Measurements from ENCODE around the gene MALRD1.

Gene MALRD1

DNA sequence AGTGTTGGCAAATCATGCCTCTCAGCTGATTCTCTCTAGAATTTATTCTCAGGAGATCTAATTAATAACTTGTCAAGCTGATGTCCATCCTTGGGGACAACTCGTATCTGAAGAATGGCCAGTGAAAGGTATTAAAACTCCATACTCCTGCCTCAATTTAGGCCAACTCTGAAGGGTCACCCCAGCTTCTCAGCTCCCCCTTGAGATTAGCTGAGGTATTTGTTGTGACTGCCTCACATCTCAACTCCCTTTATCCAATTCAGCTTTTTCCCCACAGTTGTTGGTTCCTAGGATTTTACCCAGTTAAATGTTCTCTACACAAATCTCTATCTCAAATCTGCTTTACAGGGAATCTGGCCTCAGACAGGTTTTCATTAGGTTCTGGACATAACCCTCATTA is 182.4 kb downstream of the MALRD1 start:
- DNase-seq (ENCODE audit: low read depth): no peak

DNA sequence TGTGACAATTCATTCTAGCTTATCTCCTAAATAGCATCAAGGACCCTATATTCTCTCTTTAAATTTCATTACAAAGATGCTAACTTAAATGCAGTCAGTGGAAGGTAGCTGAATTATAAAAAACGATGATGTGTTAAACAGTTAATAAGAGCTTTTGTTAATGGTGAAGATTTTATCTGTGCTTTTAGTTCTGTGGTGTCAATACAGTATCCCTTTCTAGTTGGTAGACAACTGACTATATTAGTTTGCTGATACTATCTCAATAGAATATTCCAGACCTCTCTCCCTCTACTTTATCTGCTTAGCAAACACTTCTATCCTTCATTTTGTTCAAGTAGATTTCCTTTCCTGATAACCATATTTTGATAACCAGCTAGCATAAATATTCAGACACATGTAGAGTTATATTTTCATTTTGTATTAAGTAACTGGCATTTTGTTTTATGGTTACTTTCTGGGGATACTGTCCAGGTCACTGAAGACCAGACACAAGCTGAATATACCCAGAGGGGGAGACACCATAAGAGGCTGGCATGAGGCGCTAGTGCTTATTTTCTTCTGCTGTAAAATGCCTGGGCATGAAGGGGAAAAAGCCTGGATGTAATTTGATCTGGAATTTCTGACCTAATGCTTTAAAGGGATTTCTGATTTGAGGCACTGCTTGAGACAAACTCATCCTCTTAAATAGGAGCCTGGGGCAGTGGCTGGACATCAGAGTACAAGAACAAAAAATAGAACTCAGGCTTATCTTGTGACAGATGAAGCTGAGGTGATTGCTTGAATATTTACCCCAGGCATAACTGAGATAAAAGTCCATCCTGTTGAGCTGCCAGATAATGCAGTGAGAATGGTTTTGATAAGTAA is 197.5 kb downstream of the MALRD1 start:
- DNase-seq (ENCODE audit: low read depth): no peak

DNA sequence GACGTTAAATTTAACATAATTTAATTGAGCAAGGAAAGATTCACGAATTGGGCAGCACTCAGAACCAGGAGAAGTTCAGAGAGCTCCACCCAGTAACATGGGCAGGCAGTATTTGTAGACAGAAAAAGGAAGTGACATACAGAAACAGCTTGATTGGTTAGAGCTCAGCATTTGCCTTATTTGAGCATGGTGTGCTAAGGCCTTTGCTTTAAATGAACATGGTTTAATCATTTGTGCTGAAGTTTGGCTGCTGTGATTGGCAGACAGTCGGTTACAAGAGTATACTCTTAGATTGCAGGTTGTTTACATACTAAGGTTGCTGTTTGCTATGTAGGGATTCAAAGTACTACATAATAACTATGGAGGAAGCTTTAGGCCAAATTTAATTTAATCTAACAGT is 199.2 kb downstream of the MALRD1 start:
- no peak for DNase-seq (ENCODE audit: low read depth)

DNA sequence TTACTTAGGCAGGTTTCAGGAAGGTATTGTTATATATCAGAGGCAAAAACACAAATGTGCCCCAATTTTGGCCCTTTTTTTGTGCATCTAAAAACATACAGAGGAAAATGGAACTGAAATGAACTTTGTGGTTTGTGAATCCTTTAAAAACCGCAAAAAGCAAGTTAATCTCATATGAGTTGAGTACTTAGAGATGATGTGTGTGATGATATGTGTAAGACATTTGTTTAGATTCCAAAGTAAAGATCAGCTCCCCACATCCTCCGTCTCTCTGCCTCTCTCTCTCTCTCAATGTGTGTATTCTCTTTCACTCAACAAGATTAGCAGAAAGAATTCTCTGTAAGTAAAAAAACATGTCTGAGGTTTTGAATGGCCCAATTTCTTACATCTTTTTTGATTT is 201.9 kb downstream of the MALRD1 start:
- no peak for DNase-seq (ENCODE audit: low read depth)

GRCh38 chr10:19252531-19252930 is 203.9 kb downstream of the MALRD1 start:
- DNase-seq (ENCODE audit: low read depth): no peak

DNA sequence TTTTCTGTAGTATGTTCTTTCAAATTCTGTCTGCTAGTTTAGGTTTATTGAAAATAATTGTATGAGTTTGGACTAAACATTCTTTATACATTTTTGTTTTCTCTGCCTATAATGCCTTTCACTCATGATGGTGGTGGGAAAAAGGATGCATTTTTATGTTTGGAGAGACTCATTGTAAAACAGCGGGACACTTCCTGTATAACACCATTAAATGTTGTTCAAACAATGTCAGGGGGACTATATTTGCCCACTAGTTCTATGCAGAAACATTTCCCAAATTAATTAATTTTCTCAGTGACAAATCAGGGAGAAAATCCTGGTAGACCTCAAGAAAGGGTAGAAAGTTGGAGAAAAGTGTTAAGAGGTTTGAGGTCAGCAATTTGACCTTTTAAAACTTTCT is 207.7 kb downstream of the MALRD1 start:
- DNase-seq (ENCODE audit: low read depth): no peak

GRCh38 chr10:19263262-19263661 is 214.7 kb downstream of the MALRD1 start:
- DNase-seq (ENCODE audit: low read depth): no peak

DNA sequence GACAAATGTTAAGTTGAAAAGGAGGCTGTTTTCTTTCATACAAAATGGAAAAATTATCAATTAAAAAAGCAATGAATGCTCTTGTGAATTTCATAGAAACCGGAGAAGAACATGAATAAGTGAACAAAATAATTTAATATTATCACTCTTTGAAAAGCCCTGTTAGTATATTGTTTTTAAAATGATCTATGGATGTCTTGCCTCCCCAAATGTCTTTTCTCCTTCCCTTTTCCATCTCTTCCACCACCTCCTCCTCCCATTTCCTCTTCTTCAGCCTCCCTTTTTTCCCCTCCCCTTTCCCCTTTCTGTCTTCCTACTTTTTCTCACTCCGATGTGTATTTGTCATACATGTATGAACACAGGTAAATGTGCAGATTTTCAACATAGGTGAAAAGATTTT is 234.7 kb downstream of the MALRD1 start:
- DNase-seq (ENCODE audit: low read depth): no peak

- no peak for DNase-seq (ENCODE audit: low read depth)
Measured at GRCh38 chr10:19283786-19284185, 235.2 kb downstream of the MALRD1 start.

DNA sequence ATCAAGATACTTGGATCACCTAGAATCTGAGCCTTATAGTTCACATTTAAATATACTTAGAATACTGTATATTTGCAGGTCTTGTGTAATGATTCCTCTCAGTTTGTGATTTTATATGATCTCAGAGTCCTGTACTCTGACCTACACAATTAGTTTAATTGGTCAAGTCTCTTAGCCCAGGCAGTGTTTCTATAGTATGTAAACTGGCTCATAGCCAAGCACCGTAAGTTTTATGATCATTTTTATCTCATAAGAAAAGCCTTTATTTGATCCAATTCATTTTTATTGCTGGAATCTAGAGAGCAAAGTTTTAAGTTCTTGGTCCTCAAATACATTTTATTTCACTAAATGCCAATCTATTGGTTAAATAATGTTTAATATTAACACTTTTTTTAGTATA is 242.2 kb downstream of the MALRD1 start:
- DNase-seq (ENCODE audit: low read depth): no peak

GRCh38 chr10:19294233-19294632 is 245.6 kb downstream of the MALRD1 start:
- no peak for DNase-seq (ENCODE audit: low read depth)

GRCh38 chr10:19299645-19300044 is 251.0 kb downstream of the MALRD1 start:
- no peak for DNase-seq (ENCODE audit: low read depth)

DNA sequence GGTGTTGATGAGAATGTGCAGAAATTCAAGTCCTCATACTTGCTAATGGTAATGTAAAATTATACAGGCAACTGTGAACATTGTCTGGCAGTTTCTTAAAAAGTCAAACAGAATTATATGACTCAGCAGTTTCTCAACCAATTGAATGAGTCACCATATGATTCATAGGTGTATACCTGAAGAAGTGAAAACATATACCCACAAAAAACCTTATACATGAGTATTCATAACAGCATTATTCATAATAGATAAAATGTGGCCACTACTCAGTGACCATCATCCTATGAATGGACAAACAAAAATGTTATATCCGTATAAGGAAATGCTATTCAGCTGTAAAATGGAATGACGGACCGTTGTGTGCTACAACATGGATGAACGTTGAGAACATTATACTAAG is 253.5 kb downstream of the MALRD1 start:
- no peak for DNase-seq (ENCODE audit: low read depth)

GRCh38 chr10:19310066-19310465 is 261.5 kb downstream of the MALRD1 start:
- DNase-seq (ENCODE audit: low read depth): no peak

- DNase-seq (ENCODE audit: low read depth): no peak
Measured at GRCh38 chr10:19316204-19316870, 267.7 kb downstream of the MALRD1 start.

- DNase-seq (ENCODE audit: low read depth): no peak
Measured at GRCh38 chr10:19317952-19318351, 269.4 kb downstream of the MALRD1 start.

- DNase-seq (ENCODE audit: low read depth): no peak
Measured at GRCh38 chr10:19325581-19325980, 277.0 kb downstream of the MALRD1 start.

DNA sequence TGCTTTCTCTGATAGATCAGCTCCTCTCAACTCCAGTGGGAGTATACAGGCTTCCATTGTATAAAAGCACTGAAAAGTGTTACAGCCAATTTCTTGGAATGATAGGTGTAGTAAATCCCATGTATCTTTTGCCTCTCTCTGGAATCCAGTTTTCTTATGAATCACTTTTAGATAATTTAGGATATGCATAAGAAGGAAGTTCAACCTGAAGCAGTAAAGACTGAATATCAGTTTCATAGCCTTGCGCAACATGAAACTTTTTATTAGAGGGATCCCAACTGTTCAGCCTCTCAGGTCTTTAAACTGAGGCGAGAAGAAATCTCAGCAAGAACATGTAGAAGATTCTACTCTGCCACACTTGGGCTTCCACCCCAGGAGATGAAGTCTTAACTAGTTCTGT is 280.0 kb downstream of the MALRD1 start:
- DNase-seq (ENCODE audit: low read depth): no peak

DNA sequence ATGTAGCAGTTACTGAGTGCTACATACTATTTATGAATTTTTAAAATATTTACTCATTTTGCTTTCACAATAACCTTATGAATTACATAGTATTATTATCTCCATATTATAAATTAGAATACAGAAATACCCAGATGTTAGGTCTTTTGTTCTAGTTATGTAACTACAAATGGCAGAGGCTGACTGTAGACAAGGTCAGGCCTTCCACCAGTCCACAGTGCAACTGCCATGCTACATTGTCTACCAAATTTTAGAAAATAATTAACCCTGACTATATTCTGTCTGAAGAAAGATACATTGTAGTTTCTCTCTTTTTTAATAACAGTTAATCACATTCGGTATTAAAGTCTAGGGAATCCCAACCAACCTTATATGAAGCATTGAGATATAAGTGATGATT is 280.9 kb downstream of the MALRD1 start:
- DNase-seq (ENCODE audit: low read depth): no peak

DNA sequence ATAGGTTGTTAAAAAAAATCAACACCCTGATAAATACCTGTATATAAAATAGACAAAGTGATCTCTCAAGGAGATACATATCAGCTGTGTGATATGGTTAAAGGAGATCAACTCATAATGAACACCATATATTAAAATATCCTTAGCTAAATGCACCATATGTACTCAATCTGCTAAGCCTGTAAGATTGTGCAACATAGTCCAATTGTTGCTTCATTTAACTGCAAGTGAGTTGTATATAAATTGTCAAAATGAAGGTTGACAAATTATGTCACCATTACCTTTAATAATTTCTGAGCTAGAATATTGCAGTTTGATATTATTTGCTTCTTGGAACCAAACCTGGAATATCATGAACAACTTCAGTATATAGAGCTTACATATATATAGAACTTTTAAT is 283.7 kb downstream of the MALRD1 start:
- no peak for DNase-seq (ENCODE audit: low read depth)

DNA sequence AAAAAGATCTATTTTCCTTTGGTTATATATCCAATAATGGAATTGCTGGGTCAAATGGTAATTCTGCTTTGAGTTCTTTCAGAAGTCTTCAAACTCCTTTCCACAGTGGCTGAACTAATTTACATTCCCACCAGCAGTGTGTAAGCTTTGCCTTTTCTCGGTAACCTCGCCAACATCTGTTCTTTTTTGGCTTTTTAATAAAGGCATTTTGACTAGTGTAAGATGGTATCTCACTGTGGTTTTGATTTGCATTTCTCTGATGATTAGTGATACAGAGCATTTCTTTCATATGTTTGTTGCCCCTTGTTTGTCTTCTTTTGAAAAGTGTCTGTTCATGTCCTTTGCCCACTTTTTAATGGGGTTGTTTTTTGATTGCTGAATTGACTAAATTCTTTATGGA is 285.0 kb downstream of the MALRD1 start:
- DNase-seq (ENCODE audit: low read depth): no peak

DNA sequence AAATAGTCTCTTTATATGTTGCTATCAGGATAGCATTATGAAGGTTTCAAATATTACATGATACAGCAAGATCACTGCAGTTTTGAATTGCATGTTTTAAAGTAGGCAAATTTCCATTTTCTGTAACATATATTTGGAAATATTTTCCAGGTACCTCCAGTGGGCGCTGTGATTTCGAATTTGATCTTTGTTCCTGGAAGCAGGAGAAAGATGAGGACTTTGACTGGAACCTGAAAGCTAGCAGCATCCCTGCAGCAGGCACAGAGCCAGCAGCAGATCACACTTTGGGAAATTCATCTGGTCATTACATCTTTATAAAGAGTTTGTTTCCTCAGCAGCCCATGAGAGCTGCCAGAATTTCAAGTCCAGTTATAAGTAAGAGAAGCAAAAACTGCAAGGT is 299.0 kb downstream of the MALRD1 start:
- DNase-seq (ENCODE audit: low read depth): no peak

DNA sequence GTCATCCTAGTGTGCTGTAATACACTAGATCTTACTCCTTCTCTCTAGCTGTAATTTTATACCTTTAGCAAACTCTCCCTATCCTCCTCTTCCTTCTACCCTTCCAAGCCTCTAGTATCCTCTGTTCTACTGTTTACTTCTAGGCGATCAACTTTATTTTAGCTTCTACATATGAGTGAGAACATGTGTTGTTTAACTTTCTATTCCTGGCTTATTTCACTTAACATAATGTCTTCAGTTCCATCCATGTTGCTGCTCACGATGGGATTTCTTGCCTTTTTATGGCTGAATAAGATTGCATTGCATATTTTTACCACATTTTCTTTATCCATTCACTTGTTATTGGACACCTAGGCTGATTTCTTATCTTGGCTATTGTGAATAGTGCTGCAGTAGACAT is 318.6 kb downstream of the MALRD1 start:
- no peak for DNase-seq (ENCODE audit: low read depth)

DNA sequence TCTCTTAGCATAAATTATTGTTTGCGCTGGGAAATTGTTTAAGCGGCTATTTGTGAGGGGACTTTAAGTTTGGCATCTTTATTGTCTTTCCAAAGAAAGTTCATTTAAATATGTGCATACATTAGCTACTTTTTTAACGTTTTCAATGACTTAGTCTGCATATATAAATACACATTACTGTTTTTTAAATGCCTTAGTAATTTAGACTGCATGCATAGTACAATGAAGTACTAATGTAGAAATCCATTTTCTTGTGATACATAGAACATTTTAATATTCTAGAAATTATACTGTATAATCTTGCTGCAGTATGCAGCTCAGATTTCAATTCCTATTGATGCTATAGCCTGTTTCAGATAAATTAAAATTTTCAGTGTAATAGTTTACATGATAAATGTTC is 325.4 kb downstream of the MALRD1 start:
- DNase-seq (ENCODE audit: low read depth): no peak
